NCI-H2029 (cell line): ENCODE results near the gene PDLIM5.
A peak's percentile ranks its signal among the peaks of the same experiment; 100 is the strongest.
"Not testable (repeated sequence)": the region's sequence is repeated elsewhere in the genome, so short reads cannot be mapped to it uniquely, and the experiment has no call there.

Experiments
- DNase-seq: peaks from one replicate; lab custom pipeline; 2025; lab: John Stamatoyannopoulos, UW

The PDLIM5 gene

DNA sequence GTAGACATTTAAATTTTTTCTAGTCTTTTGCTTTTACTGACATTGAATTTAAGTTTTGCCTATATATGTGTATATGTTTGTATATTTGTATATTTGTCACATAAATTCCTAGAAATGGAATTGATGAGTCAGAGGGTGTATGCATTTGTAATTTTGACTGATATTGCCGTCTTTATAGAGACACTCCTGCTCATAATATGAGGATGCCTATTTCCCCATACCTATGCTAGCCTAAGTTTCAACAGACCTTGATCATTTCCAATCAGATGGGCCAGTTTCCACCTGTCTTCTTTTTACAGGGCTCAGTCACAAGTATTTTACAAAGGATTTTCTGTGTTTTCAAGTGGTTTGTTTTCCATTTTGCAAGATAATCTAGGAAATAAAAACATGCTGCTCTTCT, 10.8 kb downstream of the PDLIM5 start:
- DNase-seq = no peak

DNA sequence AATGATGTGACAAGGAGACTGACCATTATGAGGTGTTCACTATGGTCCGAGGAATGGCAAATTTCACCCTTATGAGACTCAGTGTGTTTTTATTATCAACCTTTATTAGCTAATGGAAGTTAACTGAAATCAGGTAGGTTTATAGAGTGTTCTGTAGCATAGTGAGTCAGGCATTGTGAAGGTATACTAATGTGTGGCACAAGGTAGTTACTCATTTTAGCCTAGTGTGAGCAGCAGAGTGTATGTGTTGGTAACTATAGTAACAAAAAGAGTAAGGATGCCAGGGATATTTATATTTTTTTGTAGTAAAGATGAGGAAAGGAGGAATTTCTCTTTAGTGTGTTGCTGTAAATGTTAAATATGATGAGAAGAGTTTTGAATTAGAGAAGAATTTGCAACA, 12.0 kb downstream of the PDLIM5 start:
- DNase-seq = no peak

DNA sequence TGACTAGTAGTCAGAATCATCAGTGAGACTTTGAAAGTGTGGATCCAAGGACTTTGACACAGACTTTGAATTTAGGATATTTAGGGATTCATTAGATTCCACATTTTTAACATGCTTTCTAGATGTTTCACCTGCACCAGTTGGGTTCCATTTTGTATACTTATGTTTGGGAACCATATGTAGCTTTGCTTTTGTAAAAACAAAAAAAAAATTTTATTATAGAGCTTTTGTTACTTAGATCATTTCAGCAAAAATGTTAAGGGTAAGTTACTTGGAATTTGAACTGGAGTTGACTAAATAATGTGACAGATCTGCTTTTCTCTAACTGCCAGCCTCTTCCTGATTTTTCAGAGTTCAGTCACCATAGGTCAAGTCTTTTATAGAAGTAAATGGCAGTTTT, 14.6 kb downstream of the PDLIM5 start:
- DNase-seq = no peak

DNA sequence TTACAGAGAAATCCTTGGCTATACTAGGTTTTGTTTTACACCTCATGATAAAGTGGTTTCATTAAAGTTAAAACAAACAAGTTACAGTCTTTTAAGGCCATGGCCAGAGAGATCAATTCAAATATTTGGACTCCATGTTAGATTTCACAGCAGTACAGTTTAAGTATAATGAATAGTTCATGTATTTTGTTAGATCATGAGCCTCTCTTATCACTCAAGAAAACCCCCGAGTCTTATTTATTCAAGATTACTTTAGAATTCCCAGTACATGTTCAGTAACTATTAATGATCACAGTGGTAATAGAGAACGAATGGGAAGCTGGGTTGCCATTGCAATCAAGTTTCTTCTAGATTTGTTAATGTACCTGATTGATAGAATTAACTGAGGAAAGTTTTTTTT, 15.2 kb downstream of the PDLIM5 start:
- DNase-seq = no peak

DNA sequence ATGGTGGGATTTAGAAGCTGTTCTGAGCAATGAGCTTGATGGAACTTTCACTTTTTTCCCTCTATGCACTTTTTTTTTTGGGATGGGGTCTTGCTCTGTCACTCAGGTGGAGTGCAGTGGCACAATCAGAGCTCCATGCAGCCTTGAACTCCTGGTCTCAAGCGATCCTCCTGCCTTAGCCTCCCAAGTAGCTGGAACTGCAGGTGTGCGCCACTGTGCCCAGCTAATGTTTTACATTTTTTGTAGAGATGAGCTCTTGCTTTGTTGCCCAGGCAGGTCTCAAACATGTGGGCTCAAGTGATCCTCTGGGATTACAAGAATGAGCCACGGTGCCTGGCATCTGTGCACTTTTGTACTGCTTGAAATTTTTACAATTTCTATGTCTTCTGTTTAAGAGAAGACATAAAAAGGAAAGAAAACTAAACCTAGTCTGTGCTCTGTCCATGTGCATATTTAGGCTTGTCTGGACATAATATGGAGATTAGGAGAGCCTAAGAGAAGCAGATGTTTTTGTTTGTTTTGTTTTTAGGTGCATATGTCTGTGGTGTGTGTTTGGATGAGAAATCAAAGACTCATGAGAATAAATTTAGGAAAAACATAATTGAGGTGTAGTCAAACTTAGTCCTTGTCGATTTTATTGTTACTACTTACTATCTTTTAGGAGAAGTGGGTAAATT, 16.5 kb downstream of the PDLIM5 start:
- no peak for DNase-seq

DNA sequence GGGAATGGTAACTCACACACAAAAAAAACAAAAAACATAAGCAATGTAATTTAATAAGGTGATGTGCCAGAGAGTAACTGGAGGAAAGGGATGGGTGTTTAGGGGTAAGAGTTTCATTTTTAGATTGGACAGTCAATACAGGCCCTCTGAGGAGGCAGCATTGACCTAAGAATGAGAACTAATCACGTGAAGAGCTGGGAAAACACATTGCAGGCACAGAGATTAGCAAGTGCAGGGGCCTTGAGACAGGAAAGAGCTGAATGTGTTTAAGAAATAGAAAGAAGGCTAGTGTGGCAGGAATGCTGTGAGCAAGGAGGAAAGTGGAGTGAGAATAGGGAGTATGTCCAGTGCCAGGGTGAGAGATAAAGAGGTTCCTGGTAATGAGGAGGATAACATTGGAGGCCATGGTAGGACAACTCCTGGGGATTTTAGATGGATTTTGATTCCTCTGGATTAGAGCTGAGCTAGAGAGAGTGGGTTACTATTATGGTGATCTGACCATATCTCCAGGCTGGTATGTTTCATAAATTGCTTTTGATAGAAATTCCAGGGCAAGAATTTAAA, 17.6 kb downstream of the PDLIM5 start:
- DNase-seq = no peak

DNA sequence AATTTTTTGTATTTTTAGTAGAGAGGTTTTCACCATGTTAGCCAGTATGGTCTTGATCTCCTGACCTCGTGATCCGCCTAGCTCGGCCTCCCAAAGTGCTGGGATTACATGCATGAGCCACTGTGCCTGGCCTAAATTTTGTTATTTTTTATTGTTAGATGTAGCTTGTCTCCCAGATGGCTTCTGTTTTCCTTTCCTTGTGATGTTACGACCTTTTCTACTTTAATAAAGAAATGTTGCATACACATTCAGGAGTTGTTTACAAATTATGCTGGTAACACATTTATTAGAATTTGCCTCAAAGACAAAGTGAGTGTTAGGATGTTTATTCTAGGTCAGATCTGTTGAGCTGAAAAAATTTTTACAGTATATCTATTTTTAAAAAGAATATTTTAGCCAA, 18.4 kb downstream of the PDLIM5 start:
- DNase-seq = no peak

DNA sequence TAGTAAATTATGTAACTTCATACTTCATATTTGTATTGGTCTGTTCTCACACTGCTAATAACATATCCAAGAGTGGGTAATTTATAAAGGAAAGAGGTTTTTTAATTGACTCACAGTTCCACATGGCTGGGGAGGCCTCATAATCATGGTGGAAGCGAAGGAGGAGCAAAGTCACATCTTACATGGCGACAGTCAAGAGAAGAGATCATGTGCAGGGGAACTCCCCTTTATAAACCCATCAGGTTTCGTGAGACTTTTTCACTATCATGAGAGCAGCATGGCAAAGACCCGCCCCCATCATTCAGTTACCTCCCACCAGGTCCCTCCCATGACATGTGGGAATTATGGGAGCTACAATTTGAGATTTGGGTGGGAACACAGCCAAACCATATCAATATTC, 19.0 kb downstream of the PDLIM5 start:
- not testable (repeated sequence) for DNase-seq

DNA sequence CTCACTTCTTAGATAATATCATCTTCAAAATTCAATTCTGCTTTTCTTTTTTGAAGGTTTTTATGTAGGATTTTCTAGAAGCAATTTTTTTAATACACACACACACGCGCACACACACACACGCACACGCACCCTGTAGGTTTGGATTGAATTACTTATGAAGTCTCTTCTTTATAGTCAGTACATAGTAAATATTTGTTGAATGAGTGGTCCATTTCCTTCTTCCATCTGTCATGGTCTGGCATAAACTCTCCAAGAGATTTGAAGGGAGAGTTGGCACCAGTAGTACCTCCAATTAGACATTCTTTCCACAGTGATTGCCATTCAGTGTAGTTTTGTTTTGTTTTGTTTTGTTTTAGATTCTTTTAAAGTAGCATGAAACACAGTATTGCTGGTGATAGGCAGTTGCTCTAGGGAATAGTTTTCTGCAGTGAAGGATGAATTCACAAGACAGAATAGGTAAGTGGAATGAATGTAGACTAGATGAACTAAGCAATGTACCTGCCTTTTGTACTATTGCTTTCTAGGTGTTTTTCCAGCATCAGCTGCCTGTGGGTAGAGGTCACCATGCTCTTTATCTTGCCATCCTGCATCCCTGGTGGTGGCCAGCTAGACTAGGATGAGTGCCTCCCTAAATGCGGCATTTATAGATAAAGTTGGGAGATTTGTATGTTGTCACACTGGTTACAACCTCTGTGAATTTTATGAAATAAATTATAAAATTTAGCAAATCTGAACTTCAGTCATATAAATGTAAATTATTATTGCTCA, 20.5 kb downstream of the PDLIM5 start:
- DNase-seq = peak; percentile 81

DNA sequence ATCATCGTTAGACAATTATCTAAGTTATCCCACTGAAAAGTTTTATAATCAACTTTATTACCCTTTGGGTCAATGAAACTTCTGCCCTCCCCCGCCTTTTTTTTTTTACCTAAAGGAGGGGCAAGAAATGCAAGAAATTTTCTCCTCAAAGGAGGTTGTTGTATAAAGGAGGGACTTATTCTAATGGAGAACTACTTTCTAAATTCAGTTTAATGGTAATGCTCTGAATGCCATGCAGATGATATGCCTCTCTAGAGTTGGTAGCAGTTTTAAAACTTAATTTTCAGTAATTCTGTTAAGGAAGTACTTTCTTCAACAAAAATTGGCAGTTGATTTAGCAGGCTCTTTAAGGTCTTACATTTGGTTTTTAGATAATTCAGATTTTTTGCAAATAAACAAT, 23.3 kb downstream of the PDLIM5 start:
- no peak for DNase-seq

DNA sequence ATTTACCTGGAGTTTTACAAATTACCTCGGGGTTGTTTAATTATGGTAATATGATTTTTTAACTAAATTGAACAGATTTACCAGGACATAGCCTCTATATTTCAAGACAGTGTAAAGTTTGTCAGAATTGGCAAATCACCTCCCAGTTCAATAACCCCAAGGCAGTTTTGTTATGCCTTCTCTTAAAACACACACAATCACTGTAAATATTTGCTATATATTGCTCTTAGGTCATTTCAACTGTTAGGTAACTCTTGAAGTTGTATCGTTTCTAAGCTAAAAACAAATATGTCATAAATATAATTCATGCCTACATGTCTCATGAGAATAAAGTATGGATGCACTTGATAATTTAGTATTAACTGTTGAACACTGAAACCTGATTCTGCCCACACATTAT, 24.1 kb downstream of the PDLIM5 start:
- DNase-seq = no peak

DNA sequence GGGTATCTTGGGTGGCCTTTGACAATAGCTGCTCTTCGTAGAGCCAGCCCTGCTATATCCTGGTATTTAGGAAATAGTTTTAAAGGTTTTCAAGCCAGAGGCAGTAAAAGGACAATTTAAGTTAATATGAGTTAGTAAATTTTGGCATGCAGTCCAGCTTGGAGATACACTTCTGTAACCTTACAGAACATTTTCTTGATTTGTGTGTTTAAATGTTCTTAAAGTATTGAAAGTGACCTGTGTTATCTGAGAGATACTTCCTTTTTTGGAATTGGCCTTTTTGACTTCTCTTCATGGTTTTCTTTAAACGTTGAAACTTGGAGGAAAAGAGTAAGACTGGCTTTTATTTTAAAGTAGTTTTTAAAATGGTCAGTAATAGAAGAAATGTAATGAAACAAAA, 25.5 kb downstream of the PDLIM5 start:
- DNase-seq = no peak

DNA sequence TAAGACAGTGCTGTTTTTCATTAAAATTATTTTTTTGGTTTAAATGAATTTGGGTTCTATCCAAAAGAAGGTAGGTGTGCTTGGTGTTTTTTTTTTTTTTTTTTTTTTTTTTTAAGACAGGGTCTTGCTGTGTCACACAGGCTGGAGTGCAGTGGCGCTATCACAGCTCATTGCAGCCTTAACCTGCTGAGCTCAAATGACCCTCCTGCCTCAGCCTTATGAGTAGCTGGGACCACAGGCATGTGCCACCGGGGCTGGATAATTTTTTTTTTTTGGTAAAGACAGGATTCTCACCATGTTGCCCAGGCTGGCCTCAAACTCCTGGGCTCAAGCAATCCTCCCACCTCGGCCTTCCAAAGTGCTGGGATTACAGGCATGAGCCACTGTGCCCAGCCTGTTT, 27.1 kb downstream of the PDLIM5 start:
- DNase-seq = not testable (repeated sequence)

DNA sequence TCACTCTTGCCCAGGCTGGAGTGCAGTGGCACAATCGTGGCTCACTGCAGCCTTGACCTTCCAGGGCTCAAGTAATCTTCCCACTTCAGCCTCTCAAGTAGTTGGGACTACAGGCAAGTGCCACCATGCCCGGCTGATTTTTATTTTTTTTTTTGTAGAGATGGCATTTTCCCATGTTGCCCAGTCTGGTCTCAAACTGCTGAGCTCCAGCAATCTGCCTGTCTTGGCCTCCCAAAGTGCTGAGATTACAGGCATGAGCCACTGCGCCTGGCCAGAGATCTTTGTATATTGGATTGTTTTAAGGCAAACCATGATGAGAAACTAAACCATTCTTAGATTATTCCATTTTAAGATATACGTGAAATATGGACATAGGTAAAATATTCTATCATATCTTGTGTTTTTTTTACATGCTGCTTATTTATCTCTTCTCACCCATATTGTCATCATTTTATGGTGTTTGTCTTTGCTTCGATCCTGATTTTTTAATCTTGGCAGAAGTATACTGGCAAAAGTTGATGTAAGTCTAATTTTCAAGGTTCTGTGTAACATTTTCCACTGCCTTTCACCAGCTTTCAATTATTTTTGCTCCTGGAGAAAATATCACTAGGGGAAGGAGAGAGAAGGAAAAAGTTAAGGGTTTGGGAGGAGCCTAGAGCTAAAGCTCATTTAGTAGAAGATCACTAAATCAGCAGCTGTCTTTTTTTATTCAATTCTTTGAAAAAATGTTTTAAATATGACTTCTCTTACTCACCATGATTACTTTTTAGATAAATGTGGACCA, 27.8 kb downstream of the PDLIM5 start:
- no peak for DNase-seq

DNA sequence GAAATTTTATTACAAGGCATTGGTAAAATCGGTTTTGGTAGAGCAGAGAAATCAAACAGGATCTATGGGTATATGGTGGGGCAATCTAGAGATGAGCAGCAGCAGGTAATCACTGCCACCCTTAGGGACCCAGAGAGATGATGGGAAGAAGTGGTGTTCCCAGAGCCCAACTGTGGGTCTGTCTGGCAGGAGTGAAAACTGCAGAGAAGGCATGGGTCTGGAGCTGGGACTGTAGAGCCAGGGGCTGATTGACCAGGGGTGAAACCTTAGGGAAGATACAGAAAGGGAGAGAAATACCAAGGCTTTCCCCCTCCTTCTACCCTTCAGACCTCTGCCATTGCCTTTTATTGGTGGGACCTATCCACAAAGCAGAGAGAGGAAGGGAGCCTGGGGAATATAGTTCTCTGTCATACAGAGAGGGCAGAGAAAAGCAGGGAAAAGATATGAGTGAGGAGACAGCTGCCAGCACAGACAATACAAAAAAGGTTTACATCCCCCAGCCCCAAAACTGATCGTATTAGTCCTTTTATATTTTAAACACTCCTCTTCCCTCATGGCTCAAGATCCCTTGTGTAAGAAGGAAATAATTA, 28.7 kb downstream of the PDLIM5 start:
- no peak for DNase-seq

DNA sequence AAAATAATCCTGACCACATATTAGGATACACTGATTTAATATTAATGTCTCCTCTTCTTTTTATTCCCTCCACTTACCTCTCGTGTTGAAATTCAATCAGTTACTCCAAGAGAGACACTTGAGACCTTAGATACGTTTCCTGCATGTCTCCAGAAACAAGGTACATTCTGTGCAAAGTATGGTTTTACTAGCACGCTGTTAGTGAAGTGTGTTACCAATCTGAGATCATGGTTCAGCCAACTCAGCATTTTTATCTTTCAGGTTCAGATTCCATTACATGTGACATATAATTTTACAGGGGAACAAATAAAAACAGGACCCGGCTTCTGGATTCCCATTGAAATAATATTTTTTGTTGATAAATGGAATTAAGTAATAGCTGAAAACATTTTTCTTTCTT, 32.2 kb downstream of the PDLIM5 start:
- no peak for DNase-seq

DNA sequence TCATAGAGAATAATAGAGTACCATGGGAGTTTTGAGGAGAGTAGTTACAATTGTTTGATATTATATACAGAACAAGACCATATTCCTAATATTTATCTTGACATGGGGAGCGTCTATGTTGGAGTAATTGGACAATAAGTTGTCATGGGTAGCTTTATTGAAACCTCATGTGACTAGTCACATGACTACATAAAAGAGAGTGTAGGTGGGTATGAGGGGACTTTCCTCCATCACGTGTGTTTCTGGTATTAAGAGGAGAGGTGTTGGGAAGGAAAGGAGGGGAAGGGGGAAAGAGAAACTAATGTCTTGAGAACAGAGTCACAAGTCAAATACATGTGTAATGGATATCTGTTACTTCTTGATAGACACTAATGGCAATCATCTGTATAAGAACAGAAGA, 33.1 kb downstream of the PDLIM5 start:
- no peak for DNase-seq

DNA sequence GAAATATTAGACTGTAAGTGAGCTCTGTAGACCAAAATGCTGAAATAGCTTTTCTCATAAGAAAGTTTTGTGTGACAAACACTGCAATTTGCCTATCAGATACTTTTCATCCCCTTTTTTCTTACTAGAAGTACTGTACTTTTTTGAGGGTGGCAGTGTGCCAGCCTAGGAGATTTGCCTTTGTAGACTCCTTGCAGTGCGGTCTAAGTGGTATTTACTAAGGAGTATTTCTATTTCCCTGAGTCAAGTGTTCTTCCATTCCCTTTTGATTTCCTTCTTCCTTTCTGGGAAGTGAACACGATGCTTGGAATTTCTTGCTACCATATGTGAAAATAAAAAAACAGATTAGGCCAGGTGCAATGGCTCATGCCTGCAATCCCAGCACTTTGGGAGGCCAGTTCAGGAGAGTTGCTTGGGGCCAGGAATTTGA, 34.6 kb downstream of the PDLIM5 start:
- DNase-seq = no peak

DNA sequence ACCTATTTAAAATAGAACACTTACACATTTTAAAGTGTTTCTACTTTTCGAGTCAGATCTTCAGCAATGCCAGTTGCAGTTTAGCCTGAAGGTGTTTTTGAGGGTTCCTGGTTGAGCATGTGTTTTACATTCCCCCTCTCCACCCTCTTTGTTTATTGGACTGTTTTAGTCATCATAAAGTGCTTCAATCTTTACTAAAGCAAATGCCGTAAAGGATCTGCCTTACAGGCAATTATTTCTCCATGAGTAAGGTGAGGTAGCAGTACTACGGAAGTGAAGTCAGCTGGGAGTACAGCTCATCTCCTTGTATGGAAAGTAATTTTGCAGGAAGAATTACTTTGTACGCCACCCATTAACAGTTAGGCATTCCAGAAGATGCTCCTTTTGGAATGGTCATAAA, 36.9 kb downstream of the PDLIM5 start:
- no peak for DNase-seq

DNA sequence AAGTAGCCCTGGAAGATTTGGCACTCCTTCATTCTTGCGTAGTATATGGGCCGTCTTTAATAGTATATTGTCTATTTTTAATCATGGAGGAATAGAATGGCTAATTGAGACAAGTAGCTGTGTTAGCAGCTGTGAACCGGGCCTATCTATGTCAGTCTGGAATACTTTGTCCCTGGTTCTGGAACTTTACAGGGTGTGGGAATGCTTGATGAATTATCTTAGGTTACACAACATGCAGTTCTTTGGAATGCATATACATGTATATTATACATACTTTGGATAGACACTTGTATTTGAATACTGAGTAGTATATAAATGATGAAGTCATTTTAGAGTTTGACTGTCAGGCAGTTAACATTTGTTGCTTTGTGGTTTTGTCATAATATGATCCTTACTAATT, 37.4 kb downstream of the PDLIM5 start:
- DNase-seq = no peak

DNA sequence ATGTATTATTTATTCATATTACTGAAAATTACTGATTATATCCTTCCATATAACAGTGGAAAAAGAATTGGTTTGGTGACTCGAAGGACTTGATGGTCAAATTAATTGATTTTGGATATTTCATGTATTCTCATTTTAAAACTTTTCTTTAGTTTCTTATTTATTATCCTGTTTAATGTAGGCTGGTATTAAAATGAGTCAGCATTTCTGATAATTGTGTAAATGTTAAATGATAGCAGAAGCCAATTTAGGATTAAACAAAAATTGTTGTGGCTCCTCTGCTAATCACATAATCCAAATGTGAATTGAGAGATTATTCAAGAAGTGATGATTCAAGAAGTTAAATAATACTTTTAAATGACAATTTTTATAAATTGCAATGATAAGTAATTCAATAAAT, 38.7 kb downstream of the PDLIM5 start:
- DNase-seq = no peak

DNA sequence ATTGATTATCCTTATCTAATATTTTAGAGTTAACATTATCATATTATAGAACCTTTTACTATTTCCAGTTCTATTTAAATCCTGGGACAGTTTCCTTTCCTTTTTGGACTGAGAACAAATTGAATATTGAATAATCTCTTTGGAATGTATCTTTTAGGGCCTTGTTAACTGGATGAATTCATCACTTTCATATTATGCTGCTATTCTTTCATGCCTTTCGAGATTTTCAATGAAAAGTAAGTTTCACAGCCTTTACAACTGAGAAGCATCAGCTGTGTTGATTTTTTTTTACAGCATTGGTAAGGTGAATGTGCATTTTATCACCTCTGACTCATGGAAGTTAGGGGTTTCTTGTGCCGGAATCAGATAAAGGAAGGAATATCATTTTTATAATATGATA, 39.6 kb downstream of the PDLIM5 start:
- DNase-seq = no peak
